Glomerular visceral epithelial cell (primary cell): Measurements from ENCODE around the gene SERPINB3.
"Not testable (repeated sequence)": the region's sequence is repeated elsewhere in the genome, so short reads cannot be mapped to it uniquely, and the experiment has no call there.

Experiments used
- DNase-seq: peaks from one replicate; pipeline ENCODE4 v3.0.0-alpha.2; 2016; ENCODE audit errors: extremely low spot score

The SERPINB3 gene

GRCh38 chr18:63646936-63647335 lies 14.8 kb downstream of the SERPINB3 start:
- DNase-seq, result no peak

DNA sequence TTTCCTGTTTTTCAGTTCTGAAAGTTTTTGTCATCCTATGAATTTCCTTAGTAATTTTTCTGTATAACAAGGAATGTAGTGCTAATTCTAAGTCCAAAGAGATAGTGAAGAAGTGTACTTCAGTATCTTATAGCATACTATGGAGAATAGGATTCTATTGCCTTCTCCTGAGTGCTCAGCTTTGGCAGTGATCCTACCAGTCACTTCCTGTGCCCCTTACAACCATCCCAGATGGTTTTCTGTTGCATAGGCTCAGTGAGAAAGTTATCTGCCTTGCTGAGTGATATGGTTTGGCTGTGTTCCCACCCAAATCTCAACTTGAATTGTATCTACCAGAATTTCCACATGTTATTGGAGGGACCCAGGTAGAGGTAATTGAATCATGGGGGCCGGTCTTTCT lies 17.0 kb downstream of the SERPINB3 start:
- not testable (repeated sequence) for DNase-seq

DNA sequence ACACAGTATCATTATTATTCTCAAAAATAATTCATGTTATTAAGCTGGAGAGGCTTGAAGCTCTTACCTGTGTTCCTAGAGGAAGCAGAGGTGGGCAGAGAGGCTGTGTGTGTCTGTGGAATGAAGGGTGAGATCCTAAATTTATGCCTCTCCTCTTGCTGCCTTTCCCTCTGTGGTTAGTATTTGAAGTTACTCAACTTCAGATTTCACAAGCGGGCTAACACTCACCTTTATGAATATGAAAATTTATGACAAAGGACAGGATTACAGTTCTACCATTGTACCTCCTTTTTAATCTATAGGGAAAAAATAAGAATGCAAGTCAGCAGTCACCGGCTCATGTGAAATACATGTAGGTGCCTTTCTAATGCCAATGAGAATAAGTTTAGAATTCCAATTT lies 17.6 kb downstream of the SERPINB3 start, which contains the start of gene SERPINB4:
Gene SERPINB4 (minus strand): TSS at position 115 of the 400 bp plus-strand sequence. CDS start 679 bp downstream, outside the sequence.
- not testable (repeated sequence) for DNase-seq

- not testable (repeated sequence) for DNase-seq
Observed at GRCh38 chr18:63642668-63643356, 18.9 kb downstream of the SERPINB3 start.

DNA sequence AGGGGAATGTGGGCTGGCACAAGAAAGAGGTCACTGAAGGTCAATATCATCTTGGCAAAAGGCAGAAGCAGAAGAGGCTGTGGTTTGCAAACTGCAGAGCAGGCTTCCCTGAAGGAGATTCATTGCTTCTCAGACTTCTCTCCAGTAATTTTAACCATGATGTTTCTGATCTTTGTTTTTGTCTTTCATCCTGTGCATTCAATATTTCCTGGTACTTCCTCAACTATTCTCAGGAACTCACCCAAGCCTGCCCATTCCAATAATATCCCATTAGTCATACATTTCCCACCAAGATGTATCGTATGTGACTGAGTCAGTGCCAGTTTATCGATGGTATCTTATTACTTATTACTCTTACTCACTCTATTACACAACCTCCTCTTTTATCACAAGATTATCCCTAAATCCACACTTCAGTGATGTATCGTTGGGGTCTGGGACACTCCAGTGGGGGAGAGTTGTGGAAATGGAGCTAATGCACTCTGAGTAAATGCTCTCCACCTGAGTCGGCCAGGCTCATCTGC lies 20.5 kb downstream of the SERPINB3 start:
- not testable (repeated sequence) for DNase-seq

GRCh38 chr18:63637703-63638102 lies 24.0 kb downstream of the SERPINB3 start:
- DNase-seq, result no peak

GRCh38 chr18:63627819-63628218 lies 33.9 kb downstream of the SERPINB3 start:
- no peak for DNase-seq

- no peak for DNase-seq
Observed at GRCh38 chr18:63626431-63626830, 35.3 kb downstream of the SERPINB3 start.

DNA sequence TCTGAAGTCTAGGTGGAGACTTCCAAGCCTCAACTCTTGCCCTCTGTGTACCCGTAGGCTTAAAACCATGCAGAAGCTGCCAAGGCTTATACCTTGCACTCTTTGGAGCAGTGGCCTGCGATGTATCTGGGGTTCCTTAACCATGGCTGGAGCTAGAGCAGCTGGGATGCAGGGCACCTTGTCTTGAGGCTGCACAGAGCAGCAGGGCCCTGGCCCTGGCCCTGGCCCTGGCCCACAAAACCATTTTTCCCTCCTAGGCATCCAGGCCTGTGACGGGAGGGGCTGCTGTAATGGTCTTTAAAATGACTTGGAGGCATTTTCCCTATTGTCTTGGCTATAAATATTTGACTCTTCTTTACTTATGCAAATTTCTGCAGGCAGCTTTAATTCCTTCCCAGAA lies 36.8 kb downstream of the SERPINB3 start:
- no peak for DNase-seq

DNA sequence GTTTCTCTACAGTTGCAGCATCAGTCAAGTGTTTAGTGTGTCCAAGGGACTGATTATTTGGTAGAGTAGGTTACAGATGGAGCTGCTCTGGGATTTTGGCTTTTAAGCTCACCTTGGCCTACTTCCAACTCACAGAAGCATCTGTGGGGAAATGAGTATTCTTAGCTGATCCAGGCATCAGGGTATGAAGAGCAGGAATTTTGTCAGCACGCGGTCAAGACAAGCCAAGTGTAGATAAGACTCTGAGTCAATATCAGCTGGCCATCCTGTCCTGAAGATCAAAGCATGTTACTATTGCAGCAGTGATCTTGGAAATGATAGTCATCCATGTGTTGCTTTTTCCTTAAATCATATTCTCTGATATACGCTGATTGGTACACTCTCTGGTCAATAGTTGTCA lies 42.0 kb downstream of the SERPINB3 start:
- DNase-seq, result no peak

DNA sequence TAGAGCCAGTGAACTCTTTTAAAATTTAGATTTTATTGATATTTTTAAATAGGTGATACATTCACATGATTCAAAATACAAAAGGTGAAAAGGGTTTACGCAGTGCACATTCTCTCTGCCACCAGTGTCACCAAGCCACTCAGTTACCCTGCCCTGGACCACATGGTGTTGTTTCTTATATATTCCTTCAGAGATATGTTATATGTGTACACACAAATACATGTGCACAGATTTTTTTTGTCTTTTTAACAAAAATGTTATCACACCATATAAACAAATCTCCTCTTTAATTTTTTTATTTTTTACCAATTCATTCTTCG lies 43.8 kb downstream of the SERPINB3 start:
- no peak for DNase-seq

GRCh38 chr18:63617049-63617914 lies 44.4 kb downstream of the SERPINB3 start:
- DNase-seq, result no peak

GRCh38 chr18:63613420-63613819 lies 48.3 kb downstream of the SERPINB3 start:
- no peak for DNase-seq

GRCh38 chr18:63606526-63606925 lies 55.2 kb downstream of the SERPINB3 start:
- DNase-seq, result no peak
